Astrocyte (in vitro differentiated cells and primary cell): ENCODE measurements around the gene KIF1C. TPM values are rescaled to one million over a fixed set of nuclear protein-coding genes. Genes with fewer than 3 reads are reported as not detected.

Experiments used
- DNase-seq: peaks from one replicate; pipeline ENCODE4 v3.0.0-alpha.2; 2010; ENCODE audit warnings: low read depth
- FAIRE-seq: peaks from 2 replicates; lab custom pipeline; 2011; peaks lifted over from hg19 to GRCh38; lab: Jason Lieb, UNC
- H2AFZ ChIP-seq: 2 replicates; pipeline ENCODE4 v1.6.0; 2012; ENCODE audit warnings: low read depth, low read length, inconsistent platforms
- H3K27ac ChIP-seq: 2 replicates; pipeline ENCODE4 v1.5.1; 2011; ENCODE audit warnings: low read depth, low read length, inconsistent platforms
- H3K27me3 ChIP-seq: 2 replicates; pipeline ENCODE4 v1.6.0; 2011; ENCODE audit warnings: low read length, inconsistent platforms; ENCODE audit not compliant: insufficient read depth
- H3K36me3 ChIP-seq: 2 replicates; pipeline ENCODE4 v1.5.1; 2011; ENCODE audit warnings: low read length, inconsistent platforms; ENCODE audit not compliant: insufficient read depth
- H3K4me1 ChIP-seq: 2 replicates; pipeline ENCODE4 v1.5.1; 2011; ENCODE audit warnings: low read length, inconsistent platforms; ENCODE audit not compliant: insufficient read depth
- H3K4me2 ChIP-seq: 2 replicates; pipeline ENCODE4 v1.6.0; 2012; ENCODE audit warnings: low read length, inconsistent platforms
- H3K4me3 ChIP-seq: 2 replicates; pipeline ENCODE4 v1.5.1; 2011; ENCODE audit warnings: low read depth, mild to moderate bottlenecking, low read length, inconsistent platforms; ENCODE audit not compliant: insufficient read depth
- H3K79me2 ChIP-seq: 2 replicates; pipeline ENCODE4 v1.6.0; 2012; ENCODE audit warnings: mild to moderate bottlenecking, low read length, inconsistent platforms; ENCODE audit not compliant: insufficient read depth
- H3K9ac ChIP-seq: 2 replicates; pipeline ENCODE4 v1.6.0; 2012; ENCODE audit warnings: mild to moderate bottlenecking, low read length, inconsistent platforms
- H3K9me3 ChIP-seq: 2 replicates; pipeline ENCODE4 v1.5.1; 2012; ENCODE audit warnings: low read depth, mild to moderate bottlenecking, low read length, inconsistent platforms; ENCODE audit not compliant: insufficient read depth
- H4K20me1 ChIP-seq: 2 replicates; pipeline ENCODE4 v1.6.0; 2012; ENCODE audit warnings: low read length, inconsistent platforms; ENCODE audit not compliant: insufficient read depth
- H3K27ac Mint-ChIP-seq: one replicate; pipeline ENCODE4 v1.8.0; 2021; ENCODE audit warnings: mild to moderate bottlenecking, mixed read lengths; ENCODE audit not compliant: unreplicated experiment
- H3K27me3 Mint-ChIP-seq: one replicate; pipeline ENCODE4 v1.8.0; 2021; ENCODE audit warnings: low read depth, mixed read lengths; ENCODE audit not compliant: unreplicated experiment
- H3K36me3 Mint-ChIP-seq: one replicate; pipeline ENCODE4 v1.8.0; 2021; ENCODE audit warnings: low read depth, mixed read lengths; ENCODE audit not compliant: unreplicated experiment
- H3K4me1 Mint-ChIP-seq: one replicate; pipeline ENCODE4 v1.8.0; 2021; ENCODE audit warnings: low read depth, mixed read lengths; ENCODE audit not compliant: unreplicated experiment
- H3K4me3 Mint-ChIP-seq: one replicate; pipeline ENCODE4 v1.8.0; 2021; ENCODE audit warnings: mild to moderate bottlenecking, moderate library complexity, mixed read lengths; ENCODE audit not compliant: unreplicated experiment
- H3K9me3 Mint-ChIP-seq: one replicate; pipeline ENCODE4 v1.8.0; 2021; ENCODE audit warnings: mild to moderate bottlenecking, mixed read lengths; ENCODE audit not compliant: unreplicated experiment
- CTCF ChIP-seq: IDR thresholded peaks from 2 replicates; pipeline ENCODE4 v1.5.1; 2011; ENCODE audit warnings: low read depth, mild to moderate bottlenecking, inconsistent platforms, low read length, moderate library complexity; ENCODE audit not compliant: insufficient read depth
- EZH2 ChIP-seq: IDR thresholded peaks from 2 replicates; pipeline ENCODE4 v1.6.1; 2012; ENCODE audit warnings: mild to moderate bottlenecking, low read length, inconsistent platforms; ENCODE audit not compliant: insufficient read depth
- total RNA-seq: library from RNA; stranded (reverse); gene quantifications from 2 replicates; pipeline ENCODE4 v1.2.1, GENCODE V29; 2021

The KIF1C gene
- total RNA-seq, 1 donor from 2014 or later = 109 TPM

GRCh38 chr17:4956493-4957061 is 41.2 kb upstream of the KIF1C start:
- no peaks in the 10 kb centered on the region for H3K9me3 Mint-ChIP-seq
- Histone ChIP-seq H3K9ac (no peak overlapping the region), H3K4me2 (no peak overlapping the region), H3K27me3 (no peaks in the 10 kb centered on the region), H3K4me1 (peaks cover 14% of the 10 kb centered on the region), H3K27ac (no peak overlapping the region), H3K79me2 (no peaks in the 10 kb centered on the region), H4K20me1 (no peaks in the 10 kb centered on the region), H2AFZ (no peak overlapping the region), H3K4me3 (no peak overlapping the region), H3K9me3 (no peaks in the 10 kb centered on the region), H3K36me3 (peaks cover 5% of the 10 kb centered on the region)
- H3K4me1 Mint-ChIP-seq = peaks cover 20% of the 10 kb centered on the region
- H3K4me3 Mint-ChIP-seq = no peak overlapping the region
- TF ChIP-seq EZH2 (no peak), CTCF (peak; percentile 2)
- peaks cover 22% of the 10 kb centered on the region for H3K36me3 Mint-ChIP-seq
- DNase-seq = no peak
- no peak overlapping the region for H3K27ac Mint-ChIP-seq
- FAIRE-seq = no peak
- no peaks in the 10 kb centered on the region for H3K27me3 Mint-ChIP-seq

- no peak for FAIRE-seq
- Histone ChIP-seq H3K4me1 (peaks cover 9% of the 10 kb centered on the region), H3K27ac (no peak overlapping the region), H3K79me2 (no peaks in the 10 kb centered on the region), H3K4me2 (no peak overlapping the region), H3K9me3 (no peaks in the 10 kb centered on the region), H2AFZ (no peak overlapping the region), H3K4me3 (no peak overlapping the region), H3K36me3 (peaks cover 8% of the 10 kb centered on the region), H3K9ac (no peak overlapping the region), H4K20me1 (no peaks in the 10 kb centered on the region), H3K27me3 (no peaks in the 10 kb centered on the region)
- H3K4me1 Mint-ChIP-seq = peaks cover 13% of the 10 kb centered on the region
- DNase-seq = no peak
- no peak overlapping the region for H3K27ac Mint-ChIP-seq
- TF ChIP-seq CTCF = no peak
- H3K9me3 Mint-ChIP-seq = no peaks in the 10 kb centered on the region
- H3K4me3 Mint-ChIP-seq = no peak overlapping the region
- H3K36me3 Mint-ChIP-seq = peaks cover 22% of the 10 kb centered on the region
- H3K27me3 Mint-ChIP-seq = no peaks in the 10 kb centered on the region
These were observed 39.6 kb upstream of the KIF1C start for GRCh38 chr17:4958102-4958501.

- no peaks in the 10 kb centered on the region for H3K79me2 ChIP-seq
- TF ChIP-seq CTCF (no peak), EZH2 (no peak)
These were observed 38.3 kb upstream of the KIF1C start for GRCh38 chr17:4959261-4959965.

More at GRCh38 chr17:4959261-4959965, 38.3 kb upstream of the KIF1C start:
- H3K27me3 ChIP-seq = no peaks in the 10 kb centered on the region
- H2AFZ ChIP-seq = no peak overlapping the region
- no peak overlapping the region for H3K9ac ChIP-seq
- no peaks in the 10 kb centered on the region for H3K4me1 ChIP-seq
- Mint-ChIP-seq H3K27me3 (no peaks in the 10 kb centered on the region), H3K27ac (no peak overlapping the region), H3K9me3 (no peaks in the 10 kb centered on the region), H3K4me1 (no peaks in the 10 kb centered on the region), H3K4me3 (no peak overlapping the region), H3K36me3 (peaks cover 24% of the 10 kb centered on the region)
- peaks cover 8% of the 10 kb centered on the region for H3K36me3 ChIP-seq
- peaks cover 4% of the 10 kb centered on the region for H4K20me1 ChIP-seq
- H3K9me3 ChIP-seq = no peaks in the 10 kb centered on the region
- FAIRE-seq = no peak
- no peak overlapping the region for H3K4me2 ChIP-seq
- no peak for DNase-seq
- no peak overlapping the region for H3K27ac ChIP-seq
- H3K4me3 ChIP-seq = no peak overlapping the region
